Suppressor macrophage treated with lipopolysaccharide for 4 hours (primary cell): ENCODE measurements around the gene SHC4.
"Not testable (repeated sequence)": the region's sequence is repeated elsewhere in the genome, so short reads cannot be mapped to it uniquely, and the experiment has no call there.

Experiments used
- DNase-seq: peaks from one replicate; pipeline ENCODE4 v3.0.0-alpha.2; 2020

Gene SHC4

DNA sequence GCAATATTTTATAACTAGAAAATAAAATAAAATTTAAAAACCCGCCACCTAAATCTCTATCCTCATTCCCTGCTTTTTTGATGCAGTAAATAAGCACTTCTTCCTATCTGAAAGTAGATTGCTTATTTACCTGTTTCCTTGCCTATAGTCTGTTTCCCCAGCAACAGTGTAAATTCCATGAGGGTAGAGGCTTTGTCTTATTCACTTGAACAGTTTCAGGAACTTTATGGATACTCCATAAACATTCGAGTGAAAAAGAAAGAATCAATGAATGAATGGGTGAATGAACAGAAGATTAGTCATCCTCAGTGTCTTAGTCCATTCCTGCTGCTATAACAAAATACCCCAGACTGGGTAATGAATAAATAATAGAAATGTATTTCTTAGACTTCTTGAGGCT, 41.7 kb downstream of the SHC4 start:
- DNase-seq, result no peak

GRCh38 chr15:48916721-48917120, 47.0 kb downstream of the SHC4 start:
- DNase-seq, result no peak

GRCh38 chr15:48915861-48916260, 47.9 kb downstream of the SHC4 start:
- DNase-seq, result no peak

DNA sequence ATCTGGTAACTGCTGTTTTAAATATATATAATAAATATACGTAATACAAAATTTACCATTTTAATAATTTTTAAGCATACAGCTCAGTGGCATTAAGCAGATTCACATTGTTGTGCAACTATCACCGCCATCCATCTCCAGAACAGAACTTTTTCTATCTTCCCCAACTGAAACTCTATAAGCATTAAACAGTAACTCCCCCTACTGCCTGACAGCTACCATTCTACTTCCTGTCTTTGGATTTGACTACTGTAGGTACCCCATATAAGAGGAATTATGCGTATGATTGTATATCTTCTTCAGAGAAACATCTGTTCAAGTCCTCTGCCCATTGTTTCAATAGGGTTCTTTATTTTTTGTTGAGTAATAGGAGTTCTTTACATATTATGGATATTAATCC, 49.0 kb downstream of the SHC4 start:
- no peak for DNase-seq

GRCh38 chr15:48913141-48913540, 50.6 kb downstream of the SHC4 start:
- no peak for DNase-seq

GRCh38 chr15:48910554-48910953, 53.2 kb downstream of the SHC4 start:
- not testable (repeated sequence) for DNase-seq

- not testable (repeated sequence) for DNase-seq
Measured at GRCh38 chr15:48909313-48909712, 54.4 kb downstream of the SHC4 start.

DNA sequence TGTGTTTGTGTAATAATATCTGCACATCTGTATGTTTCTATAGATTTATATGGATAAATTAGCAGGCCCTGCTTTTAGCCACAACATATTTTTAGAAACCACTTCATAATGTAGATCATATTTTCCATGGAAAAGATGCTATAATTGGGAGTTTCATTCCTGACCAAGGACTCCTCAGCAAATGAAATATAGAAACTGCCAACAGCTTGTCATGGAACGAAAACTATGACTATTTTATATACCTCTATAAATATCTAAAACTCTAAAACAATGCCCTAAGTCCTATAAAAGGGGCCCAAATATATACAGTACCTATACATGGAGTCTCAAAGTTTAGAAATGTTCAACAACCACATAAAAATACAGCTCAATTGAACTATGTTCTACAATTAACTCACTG, 57.9 kb downstream of the SHC4 start:
- DNase-seq, result no peak

DNA sequence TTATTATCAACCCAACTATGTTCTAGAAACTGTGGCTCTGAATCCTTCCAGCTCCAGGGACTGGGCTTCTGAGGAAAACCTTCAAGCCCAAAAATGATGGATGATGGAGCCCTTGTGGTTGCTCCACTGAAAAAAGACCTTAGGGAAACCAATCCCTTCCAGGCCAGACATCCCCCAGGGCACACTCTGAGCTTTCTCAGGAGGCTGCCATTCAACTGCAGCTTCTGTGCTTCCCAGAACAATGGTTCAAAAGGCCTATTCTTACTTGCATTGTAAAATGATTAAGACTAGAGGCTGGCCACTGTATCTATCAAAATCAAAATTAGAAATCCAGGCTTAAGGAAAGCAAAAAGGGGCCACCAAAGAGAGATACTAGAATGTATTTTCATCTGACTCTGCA, 58.5 kb downstream of the SHC4 start:
- DNase-seq, result no peak

DNA sequence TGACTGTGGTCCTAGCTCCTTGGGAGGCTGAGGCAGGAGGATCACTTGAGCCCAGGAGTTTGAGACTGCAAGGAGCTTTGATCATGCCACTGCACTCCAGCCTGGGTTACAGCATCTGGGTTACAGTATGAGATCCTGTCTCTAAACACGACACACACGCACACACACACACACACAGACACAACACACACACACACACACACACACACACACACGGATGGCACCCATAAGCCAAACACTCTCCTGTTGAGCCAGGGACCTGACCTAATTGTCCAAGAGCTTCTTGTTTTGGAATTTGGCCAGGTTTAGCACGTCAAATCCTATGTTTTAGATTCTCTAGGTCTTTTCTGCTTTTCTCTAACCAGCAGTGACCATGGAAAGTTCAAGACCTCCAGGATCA, 59.0 kb downstream of the SHC4 start:
- no peak for DNase-seq

- DNase-seq, result no peak
Measured at GRCh38 chr15:48899793-48900192, 63.9 kb downstream of the SHC4 start.

- no peak for DNase-seq
Measured at GRCh38 chr15:48898446-48898845, 65.3 kb downstream of the SHC4 start.

GRCh38 chr15:48898032-48898431, 65.7 kb downstream of the SHC4 start:
- no peak for DNase-seq

DNA sequence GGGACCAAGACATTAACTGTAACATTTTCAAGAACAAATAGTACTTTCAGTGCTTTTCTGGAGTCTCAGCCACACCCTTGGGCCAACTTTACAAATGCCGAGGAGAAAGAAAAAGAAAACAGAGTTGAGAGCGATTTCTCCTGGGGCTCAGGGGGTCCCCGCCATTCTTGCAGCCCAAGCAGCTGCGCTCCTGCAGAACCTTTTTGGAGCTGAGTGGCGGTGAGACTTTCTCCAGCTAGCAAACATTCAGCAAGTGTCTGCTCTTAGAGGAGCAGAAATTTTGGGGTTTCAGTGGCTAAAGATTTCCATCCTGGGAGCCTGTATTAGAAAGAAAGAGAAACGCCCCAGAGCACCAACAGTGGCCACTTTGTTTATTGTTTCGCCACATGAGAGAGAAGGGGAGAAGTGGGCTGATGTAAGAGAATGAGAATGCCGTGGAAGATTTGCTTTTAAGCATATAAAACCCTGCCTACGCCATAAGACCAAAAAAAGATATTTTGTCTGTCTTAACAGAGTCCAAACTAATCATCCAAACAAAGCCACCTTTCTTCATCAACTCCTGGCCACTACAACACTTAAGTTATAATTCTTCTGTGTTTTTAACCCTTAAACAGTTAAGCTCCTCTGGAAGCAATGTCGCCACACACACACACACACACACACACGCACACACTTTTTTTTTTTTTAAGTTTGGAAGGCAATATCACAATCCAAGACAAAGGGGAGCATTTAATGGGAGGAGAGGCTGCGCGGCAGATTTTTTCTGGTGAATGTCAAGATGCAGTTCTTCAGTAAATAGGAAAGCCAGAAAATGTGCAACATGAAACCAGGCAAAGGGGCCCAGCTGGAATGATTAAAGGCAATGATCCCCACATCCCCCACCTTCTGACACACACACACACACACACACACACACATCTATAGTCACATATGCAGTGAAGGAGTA, 66.6 kb downstream of the SHC4 start:
- DNase-seq, result no peak

DNA sequence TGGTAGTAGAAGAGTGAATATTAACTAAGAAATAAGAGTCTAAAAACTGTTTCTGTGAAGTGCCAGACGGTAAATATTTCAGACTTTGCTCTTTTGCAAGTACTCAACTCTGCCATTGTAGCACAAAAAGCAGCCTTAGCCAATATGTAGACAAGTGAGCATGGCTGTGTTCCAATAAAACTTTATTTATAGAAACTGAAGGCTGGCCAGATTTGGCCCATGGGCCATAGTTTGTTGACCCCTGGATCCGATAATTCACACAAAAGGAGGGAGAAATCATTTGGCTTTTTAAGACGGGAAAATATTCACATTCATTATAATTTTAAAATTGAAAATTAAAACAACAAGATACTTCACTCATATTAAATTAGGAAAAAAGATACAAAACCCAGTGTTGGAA, 70.4 kb downstream of the SHC4 start:
- no peak for DNase-seq

GRCh38 chr15:48891232-48891765, 72.4 kb downstream of the SHC4 start:
- DNase-seq, result no peak

- DNase-seq, result no peak
Measured at GRCh38 chr15:48890375-48890972, 73.2 kb downstream of the SHC4 start.

- DNase-seq, result no peak
Measured at GRCh38 chr15:48889925-48890324, 73.8 kb downstream of the SHC4 start.

DNA sequence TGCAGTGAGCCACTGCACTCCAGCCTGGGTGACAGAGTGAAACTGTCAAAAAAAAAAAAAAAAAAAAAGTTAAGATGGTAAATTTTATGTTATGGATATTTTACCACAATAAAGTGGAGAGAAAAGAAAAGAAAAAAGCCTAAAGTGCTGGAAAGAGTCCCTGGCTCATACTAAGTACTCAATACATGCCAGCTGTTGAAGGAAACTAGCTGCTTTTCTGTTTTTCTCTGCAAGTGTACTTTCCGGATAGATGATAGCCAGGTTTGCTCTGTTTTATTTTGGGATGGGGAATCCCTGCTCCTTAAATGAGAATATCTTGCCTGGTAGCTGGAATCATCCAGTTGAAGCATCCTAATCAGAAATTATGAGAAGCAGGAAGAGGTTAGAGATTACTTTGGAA, 74.9 kb downstream of the SHC4 start:
- DNase-seq, result no peak

- DNase-seq, result no peak
Measured at GRCh38 chr15:48888191-48888590, 75.5 kb downstream of the SHC4 start.

- no peak for DNase-seq
Measured at GRCh38 chr15:48887144-48887543, 76.6 kb downstream of the SHC4 start.

DNA sequence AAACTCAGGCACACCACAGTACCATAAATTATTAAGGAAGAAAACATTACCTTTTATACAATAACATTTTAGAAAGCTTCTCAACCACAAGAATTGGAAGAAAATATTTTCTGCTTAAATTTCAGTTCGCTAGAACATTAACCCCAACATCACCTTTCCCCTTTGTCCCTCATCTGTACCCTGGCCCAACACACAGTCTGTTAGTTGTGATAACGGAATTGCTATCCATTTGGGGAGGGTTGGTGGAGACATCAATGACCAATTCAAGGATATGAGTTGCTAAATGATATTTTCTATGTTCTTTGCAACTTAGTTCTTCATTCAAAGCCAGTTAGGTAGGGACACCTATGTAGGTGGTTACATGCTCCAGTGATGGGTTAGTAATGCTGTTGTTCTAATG, 80.0 kb downstream of the SHC4 start:
- DNase-seq, result no peak

- DNase-seq, result no peak
Measured at GRCh38 chr15:48880070-48880634, 83.6 kb downstream of the SHC4 start.
